ENCODE measurements around the gene LCE3D. TPM values are rescaled to one million over a fixed set of nuclear protein-coding genes. Genes with fewer than 3 reads are reported as not detected.

LCE3D gene
- polyA plus RNA-seq, 1 of the 3 experiments (the other 2 are of a cell fraction) = not detected

DNA sequence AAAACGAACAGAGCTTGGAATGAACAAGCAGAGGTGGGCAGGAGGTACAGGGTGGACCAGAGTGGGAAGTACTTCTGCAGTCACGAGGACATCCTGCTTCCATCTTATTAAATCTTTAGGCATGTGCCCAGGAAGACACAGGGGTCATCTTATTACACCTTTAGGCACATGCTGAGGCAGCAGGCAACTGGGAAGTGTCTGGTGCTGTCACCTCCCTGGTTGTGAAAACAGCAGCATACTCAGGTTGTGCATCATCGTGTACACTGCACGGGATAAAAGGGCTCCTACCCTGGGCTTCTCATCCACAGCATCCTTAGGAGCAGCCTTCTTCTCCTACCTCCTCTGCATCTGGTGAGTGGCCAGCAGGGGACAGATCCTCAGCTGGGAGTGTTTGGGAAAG, 19.6 kb upstream of the LCE3D start, which contains the start of gene LCE3C:
TSS of gene LCE3C (plus strand) at position 301 of the 400 bp plus-strand sequence. CDS start 498 bp downstream, outside the sequence.
- WGBS (ENCODE audit: low lambda C conversion rate) = 0% methylated on average over 3 of the region's 4 CpGs

GRCh38 chr1:152596986-152597385, 16.7 kb upstream of the LCE3D start:
- H3K36me3 ChIP-seq (replicated peaks in 1 of 2; ENCODE audit: control insufficient read depth in 1 of 2, insufficient read depth in 2 of 2, low read length in 1 of 2) = no peaks in the 10 kb centered on the region
- H3K9me2 ChIP-seq = no peaks in the 10 kb centered on the region
- no peaks in the 10 kb centered on the region for H4K20me1 ChIP-seq (ENCODE audit: insufficient read depth)
- WGBS (ENCODE audit: low lambda C conversion rate) = 0% methylated on average over 1 of the region's 2 CpGs
- H3K9me3 ChIP-seq = no peaks in the 10 kb centered on the region
- ChIA-PET POLR2A (no interaction called here), CTCF (no interaction called here)
- no peak overlapping the region for H3K27ac ChIP-seq (ENCODE audit: low read depth in 2 of 2, low read length in 1 of 2)
- no peaks in the 10 kb centered on the region for H3K27me3 ChIP-seq (ENCODE audit: insufficient read depth)
- H3K4me2 ChIP-seq = no peak overlapping the region
- H3F3A ChIP-seq (replicated peaks; ENCODE audit: insufficient read depth) = no peaks in the 10 kb centered on the region
- no peak for DNase-seq
- no peak overlapping the region for H2AFZ ChIP-seq (ENCODE audit: low read depth)
- H3K4me3 ChIP-seq (ENCODE audit: low read depth in 2 of 2, low read length in 1 of 2) = no peak overlapping the region
- no peak overlapping the region for H3K9ac ChIP-seq
- H3K4me1 ChIP-seq (ENCODE audit: control insufficient read depth in 1 of 2, insufficient read depth in 2 of 2, low read depth in 1 of 2, low read length in 1 of 2) = no peaks in the 10 kb centered on the region
- no peaks in the 10 kb centered on the region for H3K79me2 ChIP-seq (ENCODE audit: insufficient read depth)
- no peak for TF ChIP-seq IRF3 (IDR thresholded peaks at IDR 0.05; ENCODE audit: low read depth, low read length)
- no peak for TF ChIP-seq USF2 (IDR thresholded peaks at IDR 0.05; ENCODE audit: borderline replicate concordance, low read depth, low read length)
- no peak for TF ChIP-seq NFIC (IDR thresholded peaks at IDR 0.05; ENCODE audit: borderline replicate concordance)
- no peak for TF ChIP-seq NRF1 (IDR thresholded peaks at IDR 0.05; ENCODE audit: low read depth, low read length)
- no peak for TF ChIP-seq TEAD4 (IDR thresholded peaks at IDR 0.05; ENCODE audit: borderline replicate concordance, insufficient read depth)
- TF ChIP-seq TAF1 (IDR thresholded peaks at IDR 0.05; ENCODE audit: borderline replicate concordance, low read depth, low read length) = no peak
- no peak for TF ChIP-seq PBX3 (IDR thresholded peaks at IDR 0.05)
- no peak for TF ChIP-seq CHD2 (IDR thresholded peaks at IDR 0.05; ENCODE audit: low read length, partially characterized antibody)
- TF ChIP-seq REST (IDR thresholded peaks at IDR 0.05; ENCODE audit: low read depth, low read length) = no peak
- TF ChIP-seq MAX (IDR thresholded peaks at IDR 0.05; ENCODE audit: low read depth) = no peak
- TF ChIP-seq EP300 (IDR thresholded peaks at IDR 0.05; ENCODE audit: borderline replicate concordance in 1 of 2, low read depth in 1 of 2, low read length in 1 of 2) = no peak
- no peak for TF ChIP-seq MXI1 (IDR thresholded peaks at IDR 0.05; ENCODE audit: low read depth, low read length)
- TF ChIP-seq FOXM1 (IDR thresholded peaks at IDR 0.05; ENCODE audit: low read depth) = no peak
- no peak for TF ChIP-seq SIN3A (IDR thresholded peaks at IDR 0.05; ENCODE audit: borderline replicate concordance, low read depth, low read length)

More for the DNA sequence above, 19.6 kb upstream of the LCE3D start, which contains the start of gene LCE3C:
- Histone ChIP-seq H3K4me3 (ENCODE audit: low read depth in 2 of 2, low read length in 1 of 2) (no peak within 1 kb of the TSS), H3F3A (replicated peaks; ENCODE audit: insufficient read depth) (no peaks in the 10 kb centered on the region), H3K4me2 (no peak within 1 kb of the TSS), H3K79me2 (ENCODE audit: insufficient read depth) (no peaks in the 10 kb centered on the region), H4K20me1 (ENCODE audit: insufficient read depth) (no peaks in the 10 kb centered on the region), H3K27ac (ENCODE audit: low read depth in 2 of 2, low read length in 1 of 2) (no peak within 1 kb of the TSS), H3K9me3 (no peaks in the 10 kb centered on the region), H3K27me3 (ENCODE audit: insufficient read depth) (no peaks in the 10 kb centered on the region), H2AFZ (ENCODE audit: low read depth) (no peak within 1 kb of the TSS), H3K36me3 (replicated peaks in 1 of 2; ENCODE audit: control insufficient read depth in 1 of 2, insufficient read depth in 2 of 2, low read length in 1 of 2) (no peaks in the 10 kb centered on the region), H3K4me1 (ENCODE audit: control insufficient read depth in 1 of 2, insufficient read depth in 2 of 2, low read depth in 1 of 2, low read length in 1 of 2) (no peaks in the 10 kb centered on the region), H3K9me2 (no peaks in the 10 kb centered on the region), H3K9ac (no peak within 1 kb of the TSS)
- no peak for DNase-seq
- CTCF ChIA-PET = no interaction called here
- POLR2A ChIA-PET = no interaction called here
- TF ChIP-seq CHD2 (IDR thresholded peaks at IDR 0.05; ENCODE audit: low read length, partially characterized antibody) (no peak), TEAD4 (IDR thresholded peaks at IDR 0.05; ENCODE audit: borderline replicate concordance, insufficient read depth) (no peak), FOSL2 (IDR thresholded peaks at IDR 0.05; ENCODE audit: borderline replicate concordance, low read depth) (no peak), MEF2A (IDR thresholded peaks at IDR 0.05; ENCODE audit: borderline replicate concordance, low read depth) (no peak), USF2 (IDR thresholded peaks at IDR 0.05; ENCODE audit: borderline replicate concordance, low read depth, low read length) (no peak), RFX5 (IDR thresholded peaks at IDR 0.05; ENCODE audit: low read length) (no peak)
